Cortex of kidney (tissue), 1 donor: ENCODE data around the gene PLPP4.

Experiments
- DNase-seq: peaks from one replicate; lab custom pipeline; 2025; lab: John Stamatoyannopoulos, UW

PLPP4 gene

GRCh38 chr10:120610791-120611190, 153.8 kb downstream of the PLPP4 start:
- no peak for DNase-seq

GRCh38 chr10:120612756-120613155, 155.7 kb downstream of the PLPP4 start:
- no peak for DNase-seq

GRCh38 chr10:120613180-120613579, 156.2 kb downstream of the PLPP4 start:
- DNase-seq: no peak

DNA sequence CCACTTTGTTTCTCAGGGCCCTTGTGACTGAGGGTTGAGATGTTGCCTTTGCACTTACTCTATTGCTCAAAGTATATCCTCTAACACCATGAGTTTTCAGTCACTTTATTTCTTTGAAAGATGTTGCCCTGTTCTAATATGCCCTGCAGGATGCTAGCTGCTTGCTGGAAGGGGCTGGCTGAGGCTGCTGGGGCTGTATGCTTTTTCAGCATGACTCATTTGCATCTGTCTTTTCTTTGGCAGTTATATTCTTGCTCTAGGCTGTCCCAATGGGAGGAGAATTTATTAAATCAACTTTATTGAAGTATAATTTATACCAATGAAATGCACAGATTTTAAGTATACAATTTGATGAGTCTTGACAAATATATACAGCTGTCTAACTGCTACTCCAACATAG, 157.7 kb downstream of the PLPP4 start:
- DNase-seq: no peak

DNA sequence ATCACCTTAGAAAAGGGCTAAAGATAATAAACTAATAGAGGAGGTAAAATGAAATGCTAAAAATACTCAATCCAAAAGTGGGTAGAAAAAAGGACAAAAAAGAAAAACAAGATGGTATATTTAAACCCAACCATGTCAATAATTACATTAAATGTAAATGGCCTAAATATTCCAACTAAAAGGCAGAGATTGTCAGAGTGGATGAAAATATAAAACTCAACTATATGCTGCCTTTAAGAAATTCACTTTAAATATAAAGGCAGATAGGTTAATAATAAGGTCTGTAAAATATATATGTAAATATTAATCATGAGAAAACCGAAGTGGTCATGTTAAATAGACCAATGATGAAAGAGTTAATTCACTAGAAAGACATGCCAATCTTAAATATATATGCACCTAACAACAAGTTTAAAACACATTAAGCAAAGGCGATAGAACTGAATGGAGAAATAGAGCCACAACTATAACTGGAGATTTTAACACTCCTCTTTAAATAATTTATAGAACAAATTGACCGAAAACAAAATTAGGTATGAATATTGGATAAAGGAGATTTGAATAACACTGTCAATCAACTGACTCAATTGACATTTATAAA, 159.4 kb downstream of the PLPP4 start:
- no peak for DNase-seq

- no peak for DNase-seq
These were observed 171.2 kb downstream of the PLPP4 start for GRCh38 chr10:120628197-120628596.

- DNase-seq: no peak
These were observed 173.2 kb downstream of the PLPP4 start for GRCh38 chr10:120630266-120630665.

DNA sequence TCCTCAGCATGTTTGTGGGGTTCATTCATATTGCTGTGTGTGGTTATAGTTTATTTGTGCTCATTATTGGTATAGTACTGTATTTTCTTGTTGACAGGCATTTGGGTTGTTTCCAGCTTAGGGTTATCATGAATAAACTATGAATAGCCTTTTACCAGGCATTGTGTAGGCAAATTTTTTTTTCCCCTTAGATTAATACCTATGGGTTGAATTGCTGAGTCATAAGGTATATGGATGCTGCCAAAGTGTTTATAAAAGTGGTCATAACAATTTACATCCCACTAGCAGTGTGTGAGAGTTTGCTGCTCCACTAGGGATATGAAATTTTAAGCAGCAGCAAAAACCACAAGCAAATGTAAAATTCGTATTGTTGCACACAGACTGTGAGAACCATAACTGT, 175.0 kb downstream of the PLPP4 start:
- DNase-seq: no peak

DNA sequence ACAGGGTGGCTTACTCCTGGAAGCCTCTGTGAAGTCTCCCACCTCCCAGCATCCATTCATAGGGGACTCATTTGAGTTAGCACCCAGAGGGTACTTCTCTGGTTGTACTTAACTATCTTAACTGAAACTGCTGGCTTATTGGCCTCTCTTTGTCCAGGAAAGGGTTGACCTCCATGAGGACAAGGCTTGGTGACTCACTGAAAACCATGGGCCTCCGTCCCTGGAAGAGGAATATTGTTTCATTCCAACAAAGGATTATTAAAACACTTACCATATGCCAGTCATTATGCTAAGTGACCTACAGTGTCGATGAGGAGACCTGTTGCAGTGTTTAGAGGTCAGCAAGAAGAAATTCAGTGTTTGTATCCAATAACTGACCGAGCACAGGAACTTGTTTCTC, 175.9 kb downstream of the PLPP4 start:
- DNase-seq: no peak

DNA sequence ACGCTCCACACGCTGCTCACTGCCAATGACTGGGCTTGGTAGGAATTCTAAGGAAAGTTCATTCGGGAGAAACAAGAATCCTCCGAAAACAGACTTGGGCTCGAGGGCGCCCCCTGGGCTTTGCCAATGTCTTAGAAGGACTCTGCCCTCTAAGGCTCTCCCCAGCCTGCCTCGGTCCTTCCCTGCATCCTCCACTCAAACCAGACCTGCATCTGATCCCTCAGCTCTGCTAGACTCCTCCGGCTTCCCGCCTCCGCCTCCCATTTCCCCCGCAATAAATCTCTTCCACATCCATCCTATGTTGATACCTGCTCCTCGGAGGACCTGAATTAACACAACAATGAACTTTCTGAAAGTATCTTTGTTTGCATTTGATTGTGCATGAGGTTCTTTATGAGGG, 177.6 kb downstream of the PLPP4 start:
- DNase-seq: no peak
